IPS-15b (cell line): ENCODE data around the gene EIF4E1B.

ENCODE experiments used
- H3K27me3 ChIP-seq: one replicate; pipeline ENCODE4 v1.6.1; 2013; ENCODE audit warnings: low read length; ENCODE audit not compliant: control insufficient read depth, insufficient read depth
- H3K36me3 ChIP-seq: one replicate; pipeline ENCODE4 v1.6.1; 2013; ENCODE audit warnings: low read length; ENCODE audit not compliant: control insufficient read depth, insufficient read depth
- H3K4me1 ChIP-seq: one replicate; pipeline ENCODE4 v1.6.1; 2013; ENCODE audit warnings: mild to moderate bottlenecking, low read length; ENCODE audit not compliant: control insufficient read depth, insufficient read depth
- H3K4me3 ChIP-seq: one replicate; pipeline ENCODE4 v1.5.1; 2013; ENCODE audit warnings: low read depth, low read length
- H3K9ac ChIP-seq: one replicate; pipeline ENCODE4 v1.6.1; 2013; ENCODE audit warnings: low read depth, mild to moderate bottlenecking, low read length
- H3K9me3 ChIP-seq: one replicate; pipeline ENCODE4 v1.6.1; 2013; ENCODE audit warnings: mild to moderate bottlenecking, low read length; ENCODE audit not compliant: control insufficient read depth, insufficient read depth

EIF4E1B gene

DNA sequence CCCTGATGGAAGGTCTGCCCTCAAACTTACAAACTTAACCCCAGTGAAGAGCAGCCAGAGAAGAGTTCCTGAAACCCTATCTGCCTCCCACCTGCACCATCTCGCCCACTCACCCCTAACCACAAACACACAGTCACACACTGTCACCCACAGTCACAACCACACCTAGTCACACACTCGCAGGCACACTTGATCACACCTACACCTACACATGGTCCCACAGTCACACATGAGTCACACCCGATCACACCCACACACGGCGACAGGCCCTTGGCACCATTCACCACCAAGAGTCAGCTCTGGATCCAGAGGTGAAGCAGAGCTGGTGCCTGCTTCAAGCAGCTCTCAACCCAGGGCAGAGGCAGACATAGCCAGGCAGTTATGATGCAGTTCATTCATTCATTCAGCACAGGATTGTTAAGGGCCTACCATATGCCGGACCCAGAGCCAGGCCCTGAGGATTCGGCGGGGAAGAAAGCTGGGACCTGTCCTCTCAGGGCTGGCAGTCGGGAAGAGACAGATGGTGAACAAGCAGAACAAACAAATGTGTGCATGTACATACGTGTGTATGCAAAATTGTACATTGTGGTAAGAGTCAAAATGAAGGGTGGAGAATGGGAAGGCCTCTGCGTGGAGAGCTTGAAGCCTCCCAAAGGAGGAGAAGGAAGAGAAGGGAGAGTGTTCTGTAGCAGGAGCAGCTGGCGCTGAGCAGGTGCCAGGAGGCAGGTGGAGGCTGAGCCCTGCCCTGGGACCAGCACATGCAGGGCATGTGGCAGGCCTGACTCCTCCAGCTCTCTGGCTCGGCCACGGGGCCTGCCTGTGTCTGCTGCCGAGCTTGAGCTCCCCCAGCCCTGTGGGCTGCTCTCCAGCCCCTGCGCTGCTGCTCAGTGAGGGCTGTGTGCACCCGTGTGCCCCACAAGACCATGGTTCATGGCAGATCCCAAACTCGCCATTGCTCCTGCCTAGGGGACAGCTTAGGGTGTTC, 23.2 kb downstream of the EIF4E1B start:
- no peak overlapping the region for H3K9ac ChIP-seq
- H3K36me3 ChIP-seq = peaks cover 17% of the 10 kb centered on the region
- H3K4me3 ChIP-seq = no peak overlapping the region
- no peaks in the 10 kb centered on the region for H3K27me3 ChIP-seq
- H3K9me3 ChIP-seq = no peaks in the 10 kb centered on the region
- H3K4me1 ChIP-seq = no peaks in the 10 kb centered on the region

- Histone ChIP-seq H3K9ac (no peak overlapping the region), H3K36me3 (peaks cover 17% of the 10 kb centered on the region)
Measured at GRCh38 chr5:176654856-176655255, 24.4 kb downstream of the EIF4E1B start.

DNA sequence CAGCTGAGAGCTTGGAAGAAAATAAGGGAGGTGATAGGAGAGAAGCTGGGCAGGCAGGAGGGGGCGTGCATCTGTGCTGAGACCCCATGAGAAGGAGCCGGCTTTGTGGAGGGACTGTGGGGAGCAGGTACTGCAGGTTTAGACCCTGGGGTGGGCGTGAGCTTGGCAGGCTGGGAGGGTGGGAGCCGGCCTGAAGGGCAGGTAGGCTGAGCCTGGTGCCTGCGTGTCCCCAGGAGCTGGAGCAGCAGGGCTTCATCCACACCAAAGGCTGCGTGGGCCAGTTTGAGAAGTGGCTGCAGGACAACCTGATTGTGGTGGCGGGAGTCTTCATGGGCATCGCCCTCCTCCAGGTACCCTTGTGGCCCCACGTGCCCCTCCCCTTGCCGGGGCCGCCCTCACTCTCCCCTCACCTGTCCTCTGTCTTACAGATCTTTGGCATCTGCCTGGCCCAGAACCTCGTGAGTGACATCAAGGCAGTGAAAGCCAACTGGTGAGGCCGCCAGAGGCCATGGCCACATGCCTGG, 26.1 kb downstream of the EIF4E1B start:
- H3K4me1 ChIP-seq = no peaks in the 10 kb centered on the region
- no peaks in the 10 kb centered on the region for H3K9me3 ChIP-seq
- H3K36me3 ChIP-seq = peaks cover 17% of the 10 kb centered on the region
- H3K9ac ChIP-seq = no peak overlapping the region
- H3K27me3 ChIP-seq = no peaks in the 10 kb centered on the region
- no peak overlapping the region for H3K4me3 ChIP-seq

More at GRCh38 chr5:176654856-176655255, 24.4 kb downstream of the EIF4E1B start:
- Histone ChIP-seq H3K27me3 (no peaks in the 10 kb centered on the region), H3K9me3 (no peaks in the 10 kb centered on the region), H3K4me3 (no peak overlapping the region), H3K4me1 (no peaks in the 10 kb centered on the region)

GRCh38 chr5:176658007-176658599, 27.6 kb downstream of the EIF4E1B start:
- H3K4me1 ChIP-seq = no peaks in the 10 kb centered on the region
- H3K9ac ChIP-seq = no peak overlapping the region
- peaks cover 17% of the 10 kb centered on the region for H3K36me3 ChIP-seq
- H3K4me3 ChIP-seq = no peak overlapping the region
- H3K9me3 ChIP-seq = no peaks in the 10 kb centered on the region
- no peaks in the 10 kb centered on the region for H3K27me3 ChIP-seq

GRCh38 chr5:176658817-176659511, 28.5 kb downstream of the EIF4E1B start:
- no peaks in the 10 kb centered on the region for H3K9me3 ChIP-seq
- H3K27me3 ChIP-seq = no peaks in the 10 kb centered on the region
- H3K4me1 ChIP-seq = no peaks in the 10 kb centered on the region
- H3K4me3 ChIP-seq = no peak overlapping the region
- H3K36me3 ChIP-seq = peaks cover 15% of the 10 kb centered on the region
- H3K9ac ChIP-seq = no peak overlapping the region

GRCh38 chr5:176659512-176659839, 29.0 kb downstream of the EIF4E1B start:
- Histone ChIP-seq H3K4me3 (no peak overlapping the region), H3K9ac (no peak overlapping the region)

GRCh38 chr5:176659860-176660461, 29.5 kb downstream of the EIF4E1B start:
- H3K36me3 ChIP-seq = peaks cover 12% of the 10 kb centered on the region
- no peaks in the 10 kb centered on the region for H3K27me3 ChIP-seq
- no peak overlapping the region for H3K9ac ChIP-seq
- H3K9me3 ChIP-seq = no peaks in the 10 kb centered on the region
- H3K4me1 ChIP-seq = no peaks in the 10 kb centered on the region
- H3K4me3 ChIP-seq = no peak overlapping the region

More at GRCh38 chr5:176659512-176659839, 29.0 kb downstream of the EIF4E1B start:
- Histone ChIP-seq H3K36me3 (peaks cover 15% of the 10 kb centered on the region), H3K9me3 (no peaks in the 10 kb centered on the region), H3K4me1 (no peaks in the 10 kb centered on the region), H3K27me3 (no peaks in the 10 kb centered on the region)

DNA sequence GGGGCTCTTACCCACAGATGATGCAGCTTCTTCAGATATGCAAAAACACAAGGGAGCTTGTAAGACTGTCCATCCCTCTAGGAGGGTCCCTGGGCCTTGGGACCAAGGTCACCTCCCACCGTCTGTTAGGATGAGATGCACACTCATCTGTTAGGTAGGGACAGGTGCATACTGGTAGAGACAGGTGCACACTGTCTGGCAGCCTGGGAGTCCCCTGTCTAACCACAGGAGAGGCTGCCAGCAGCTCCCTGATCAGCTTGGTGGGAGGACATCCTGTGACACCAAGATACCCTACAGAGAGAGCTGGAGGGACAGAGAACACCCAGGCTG, 30.0 kb downstream of the EIF4E1B start:
- Histone ChIP-seq H3K27me3 (no peaks in the 10 kb centered on the region), H3K9ac (no peak overlapping the region), H3K4me1 (no peaks in the 10 kb centered on the region), H3K4me3 (no peak overlapping the region), H3K9me3 (no peaks in the 10 kb centered on the region), H3K36me3 (peaks cover 12% of the 10 kb centered on the region)

DNA sequence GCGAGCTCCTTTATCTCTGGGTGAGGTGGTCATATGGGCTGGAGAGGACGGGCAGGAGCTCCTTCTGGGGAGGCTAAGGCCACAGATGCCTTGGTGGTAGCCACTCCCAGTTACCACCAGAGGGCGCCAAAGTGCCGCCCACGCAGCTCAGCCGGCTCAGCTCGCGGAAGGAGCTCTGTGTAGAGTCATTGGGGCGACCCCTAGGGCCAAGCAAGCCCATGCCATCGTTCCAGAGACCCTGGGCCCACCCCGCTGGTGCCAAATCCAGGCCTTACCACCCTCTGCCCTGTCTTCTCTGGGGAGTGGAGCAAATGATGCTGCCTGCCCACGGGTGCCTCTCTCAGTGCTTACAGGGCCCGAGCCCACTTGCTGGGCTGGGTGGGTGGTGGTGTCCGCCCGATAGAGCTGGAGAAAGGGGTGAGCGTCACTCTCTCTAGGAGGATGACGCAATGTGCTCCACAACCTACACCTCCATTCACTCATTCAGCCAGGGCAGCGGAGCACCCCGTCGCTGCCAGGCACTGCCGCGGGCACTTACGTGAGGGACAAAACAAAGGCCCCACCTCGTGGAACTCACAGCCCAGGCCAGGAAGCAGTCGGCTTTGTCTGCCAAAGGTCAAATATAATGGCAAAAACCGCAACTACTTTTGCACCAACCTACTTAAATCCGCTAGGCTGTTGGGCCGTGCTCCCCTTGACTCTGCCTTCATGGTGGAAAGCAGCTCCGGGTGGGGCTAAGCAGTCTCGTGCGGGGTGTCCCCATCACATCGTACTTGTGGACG, 30.6 kb downstream of the EIF4E1B start:
- no peaks in the 10 kb centered on the region for H3K4me1 ChIP-seq
- peaks cover 12% of the 10 kb centered on the region for H3K36me3 ChIP-seq
- H3K9me3 ChIP-seq = no peaks in the 10 kb centered on the region
- no peaks in the 10 kb centered on the region for H3K27me3 ChIP-seq
- H3K4me3 ChIP-seq = no peak overlapping the region
- no peak overlapping the region for H3K9ac ChIP-seq

DNA sequence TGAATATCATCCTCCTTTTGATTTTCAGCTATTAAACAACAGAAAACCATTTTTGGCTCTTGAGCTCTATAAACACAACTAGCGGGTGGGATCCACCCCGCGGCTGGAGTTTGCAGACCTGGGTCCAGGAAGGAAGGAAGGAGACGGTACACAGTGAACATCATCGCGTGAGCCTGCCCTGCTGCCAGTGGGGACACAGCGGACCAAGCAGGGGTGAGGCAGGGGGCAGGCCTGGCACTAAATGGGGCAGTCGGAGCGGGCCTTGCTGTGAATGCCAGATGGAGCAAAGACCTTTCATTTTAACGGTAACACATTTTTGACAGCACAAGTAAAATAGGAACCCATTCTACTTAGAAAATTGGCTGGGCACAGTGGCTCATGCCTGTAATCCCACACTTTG, 31.2 kb downstream of the EIF4E1B start:
- Histone ChIP-seq H3K36me3 (peaks cover 10% of the 10 kb centered on the region), H3K27me3 (no peaks in the 10 kb centered on the region), H3K4me1 (no peaks in the 10 kb centered on the region), H3K4me3 (no peak overlapping the region), H3K9me3 (no peaks in the 10 kb centered on the region), H3K9ac (no peak overlapping the region)
